PC-3 (cell line): ENCODE measurements around the gene GUCY1B1. TPM values are rescaled to one million over a fixed set of nuclear protein-coding genes. Genes with fewer than 3 reads are reported as not detected.
A peak's percentile ranks its signal among the peaks of the same experiment; 100 is the strongest.
"Not testable (repeated sequence)": the region's sequence is repeated elsewhere in the genome, so short reads cannot be mapped to it uniquely, and the experiment has no call there.

Experiments
- ATAC-seq: fragments of 200-7000 bp; cut with Tn5 transposase; 2 replicates; pipeline ENCODE4 v1.9.1; 2020; ENCODE audit warnings: mild to moderate bottlenecking, moderate library complexity
- BruUV-seq: library from RNA; stranded (reverse); fragments of 400-500 nt; replicated peaks from 2 replicates; lab custom pipeline; 2021; lab: Mats Ljungman, UMichigan
- CTCF ChIA-PET: fragments of 300-600 bp; sonication (Branson Sonifier 250); formaldehyde crosslinking; loops from one replicate; lab custom pipeline; 2022; ENCODE audit warnings: antibody characterized with exemption; lab: Charles Lee
- POLR2A ChIA-PET: fragments of 300-600 bp; sonication (Branson Sonifier 250); formaldehyde crosslinking; loops from one replicate; lab custom pipeline; 2022; ENCODE audit warnings: antibody characterized with exemption; ENCODE audit not compliant: unreplicated experiment; lab: Charles Lee
- DNase-seq: peaks from one replicate; pipeline ENCODE4 v3.0.0-alpha.2; 2015
- H2AFZ ChIP-seq: fragments of 300-600 bp; sonication (generic); 2 replicates; pipeline ENCODE4 v1.6.0; 2016; ENCODE audit warnings: antibody characterized with exemption, low read length
- H3F3A ChIP-seq: fragments of 300-600 bp; sonication (generic); one replicate; pipeline ENCODE4 v1.6.0; 2017; ENCODE audit warnings: antibody characterized with exemption, low read length, control low read depth, mild to moderate bottlenecking; ENCODE audit not compliant: unreplicated experiment
- H3K27ac ChIP-seq: fragments of 300-600 bp; sonication (generic); 2 replicates; pipeline ENCODE4 v1.5.1; 2016; ENCODE audit warnings: mild to moderate bottlenecking, low read length
- H3K27me3 ChIP-seq: fragments of 300-600 bp; sonication (generic); 2 replicates; pipeline ENCODE4 v1.6.1; 2016; ENCODE audit warnings: low read length, mixed read lengths
- H3K36me3 ChIP-seq: fragments of 300-600 bp; sonication (generic); 2 replicates; pipeline ENCODE4 v1.6.1; 2016; ENCODE audit warnings: low read depth, mixed run types, low read length, mixed read lengths
- H3K4me1 ChIP-seq: fragments of 300-600 bp; sonication (generic); 2 replicates; pipeline ENCODE4 v1.5.1; 2016; ENCODE audit warnings: low read length; ENCODE audit not compliant: insufficient read depth
- H3K4me2 ChIP-seq: fragments of 300-600 bp; sonication (generic); 2 replicates; pipeline ENCODE4 v1.6.0; 2016; ENCODE audit warnings: low read length
- H3K4me3 ChIP-seq: fragments of 300-600 bp; sonication (generic); 2 replicates; pipeline ENCODE4 v1.5.1; 2016; ENCODE audit warnings: mild to moderate bottlenecking, low read length, mixed read lengths
- H3K79me2 ChIP-seq: fragments of 300-600 bp; sonication (generic); 2 replicates; pipeline ENCODE4 v1.6.1; 2017; ENCODE audit warnings: low read length, mixed read lengths
- H3K9ac ChIP-seq: fragments of 300-600 bp; sonication (generic); 2 replicates; pipeline ENCODE4 v1.6.0; 2016; ENCODE audit warnings: mild to moderate bottlenecking, low read length
- H3K9me2 ChIP-seq: fragments of 300-600 bp; sonication (generic); replicated peaks from 2 replicates; pipeline ENCODE4 v1.6.1; 2016; ENCODE audit warnings: mixed run types, low read length, mixed read lengths
- H3K9me3 ChIP-seq: fragments of 300-600 bp; sonication (generic); 2 replicates; pipeline ENCODE4 v1.6.1; 2016; ENCODE audit warnings: low read length, mixed read lengths
- H4K20me1 ChIP-seq: fragments of 300-600 bp; sonication (generic); 2 replicates; pipeline ENCODE4 v1.6.1; 2016; ENCODE audit warnings: low read length, mixed read lengths
- CTCF ChIP-seq: fragments of 300-600 bp; sonication (generic); conservative IDR thresholded peaks from 2 replicates; pipeline ENCODE4 v1.5.1; 2017; ENCODE audit warnings: antibody characterized with exemption, low read depth, mild to moderate bottlenecking, low read length
- EZH2 ChIP-seq: fragments of 300-600 bp; sonication (generic); IDR thresholded peaks from one replicate; pipeline ENCODE4 v1.6.1; 2017; ENCODE audit warnings: antibody characterized with exemption, mild to moderate bottlenecking, low read length; ENCODE audit not compliant: unreplicated experiment
- EZH2phosphoT487 ChIP-seq: fragments of 300-600 bp; sonication (generic); IDR thresholded peaks from 2 replicates; pipeline ENCODE4 v1.6.1; 2018; ENCODE audit warnings: mild to moderate bottlenecking, antibody characterized with exemption, low read length, borderline replicate concordance
- intact Hi-C: fragments of 100-400 bp; cut with micrococcal nuclease; formaldehyde crosslinking; loops from 2 replicates; pipeline ENCODE4 v1.9.0; 2023
- total RNA-seq: library from RNA; depleted of rRNA; stranded (reverse); fragments of >200 nt; gene quantifications from 2 replicates; pipeline ENCODE4 v1.2.3, GENCODE V29; 2014

GUCY1B1 gene
- total RNA-seq, 1 experiment from 2014 or later = 4.4 TPM

- Histone ChIP-seq H3K79me2 (no peaks in the 10 kb centered on the region), H3K9me3 (no peaks in the 10 kb centered on the region), H3K27ac (no peak overlapping the region), H3K4me1 (no peaks in the 10 kb centered on the region), H3K9me2 (no peaks in the 10 kb centered on the region), H3F3A (no peaks in the 10 kb centered on the region), H3K36me3 (no peaks in the 10 kb centered on the region), H3K4me2 (no peak overlapping the region), H4K20me1 (no peaks in the 10 kb centered on the region), H3K27me3 (no peaks in the 10 kb centered on the region), H2AFZ (no peak overlapping the region; the same call in 1 of the 2 replicates), H3K9ac (no peak overlapping the region), H3K4me3 (no peak overlapping the region)
- intact Hi-C loops = no loop called here
- TF ChIP-seq EZH2 (no peak), CTCF (peak; percentile 61), EZH2phosphoT487 (no peak)
- peak; percentile 81 for ATAC-seq
- DNase-seq = peak; percentile 56
- CTCF ChIA-PET = interaction anchor here (0.6 kb wide), 1 partner anchor 518 kb away, joined by 3 read pairs; no protein-coding TSS in a partner anchor
- POLR2A ChIA-PET = no interaction called here
- no TSS peak for BruUV-seq
Observed at GRCh38 chr4:155795991-155796390, 37.2 kb downstream of the GUCY1B1 start.

GRCh38 chr4:155797581-155797980, 38.8 kb downstream of the GUCY1B1 start:
- H3K4me1 ChIP-seq, H4K20me1 ChIP-seq, H3K4me2 ChIP-seq, intact Hi-C loops, H3K9ac ChIP-seq, H3F3A ChIP-seq, H3K27ac ChIP-seq, H2AFZ ChIP-seq, H3K27me3 ChIP-seq, CTCF ChIA-PET, H3K9me2 ChIP-seq, H3K79me2 ChIP-seq, POLR2A ChIA-PET, H3K4me3 ChIP-seq, ATAC-seq, H3K9me3 ChIP-seq, DNase-seq, BruUV-seq, H3K36me3 ChIP-seq: not testable (repeated sequence)

- Histone ChIP-seq H3K9me3 (no peaks in the 10 kb centered on the region), H3K4me2 (no peak overlapping the region), H3K79me2 (no peaks in the 10 kb centered on the region), H4K20me1 (no peaks in the 10 kb centered on the region), H2AFZ (no peak overlapping the region), H3K9ac (no peak overlapping the region), H3K4me1 (no peaks in the 10 kb centered on the region), H3K4me3 (no peak overlapping the region), H3K9me2 (no peaks in the 10 kb centered on the region), H3K27ac (no peak overlapping the region), H3K36me3 (no peaks in the 10 kb centered on the region), H3K27me3 (no peaks in the 10 kb centered on the region), H3F3A (no peaks in the 10 kb centered on the region)
- no TSS peak for BruUV-seq
- intact Hi-C loops = no loop called here
- CTCF ChIA-PET = no interaction called here
- POLR2A ChIA-PET = no interaction called here
- DNase-seq = no peak
- no peak for TF ChIP-seq EZH2phosphoT487
- TF ChIP-seq CTCF = no peak
- TF ChIP-seq EZH2 = no peak
- ATAC-seq = no peak
Observed at GRCh38 chr4:155799116-155799793, 40.4 kb downstream of the GUCY1B1 start.
